ENCODE measurements around the gene SLC38A5. TPM values are rescaled to one million over a fixed set of nuclear protein-coding genes. Genes with fewer than 3 reads are reported as not detected.

SLC38A5 gene
- total RNA-seq, 1 experiment from 2014 or later, result 54.6 TPM

- no peak overlapping the region for H3K27ac ChIP-seq (ENCODE audit: low read depth, low read length)
- TF ChIP-seq, protein P1, sequence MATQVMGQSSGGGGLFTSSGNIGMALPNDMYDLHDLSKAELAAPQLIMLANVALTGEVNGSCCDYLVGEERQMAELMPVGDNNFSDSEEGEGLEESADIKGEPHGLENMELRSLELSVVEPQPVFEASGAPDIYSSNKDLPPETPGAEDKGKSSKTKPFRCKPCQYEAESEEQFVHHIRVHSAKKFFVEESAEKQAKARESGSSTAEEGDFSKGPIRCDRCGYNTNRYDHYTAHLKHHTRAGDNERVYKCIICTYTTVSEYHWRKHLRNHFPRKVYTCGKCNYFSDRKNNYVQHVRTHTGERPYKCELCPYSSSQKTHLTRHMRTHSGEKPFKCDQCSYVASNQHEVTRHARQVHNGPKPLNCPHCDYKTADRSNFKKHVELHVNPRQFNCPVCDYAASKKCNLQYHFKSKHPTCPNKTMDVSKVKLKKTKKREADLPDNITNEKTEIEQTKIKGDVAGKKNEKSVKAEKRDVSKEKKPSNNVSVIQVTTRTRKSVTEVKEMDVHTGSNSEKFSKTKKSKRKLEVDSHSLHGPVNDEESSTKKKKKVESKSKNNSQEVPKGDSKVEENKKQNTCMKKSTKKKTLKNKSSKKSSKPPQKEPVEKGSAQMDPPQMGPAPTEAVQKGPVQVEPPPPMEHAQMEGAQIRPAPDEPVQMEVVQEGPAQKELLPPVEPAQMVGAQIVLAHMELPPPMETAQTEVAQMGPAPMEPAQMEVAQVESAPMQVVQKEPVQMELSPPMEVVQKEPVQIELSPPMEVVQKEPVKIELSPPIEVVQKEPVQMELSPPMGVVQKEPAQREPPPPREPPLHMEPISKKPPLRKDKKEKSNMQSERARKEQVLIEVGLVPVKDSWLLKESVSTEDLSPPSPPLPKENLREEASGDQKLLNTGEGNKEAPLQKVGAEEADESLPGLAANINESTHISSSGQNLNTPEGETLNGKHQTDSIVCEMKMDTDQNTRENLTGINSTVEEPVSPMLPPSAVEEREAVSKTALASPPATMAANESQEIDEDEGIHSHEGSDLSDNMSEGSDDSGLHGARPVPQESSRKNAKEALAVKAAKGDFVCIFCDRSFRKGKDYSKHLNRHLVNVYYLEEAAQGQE (IDR thresholded peaks at IDR 0.05; ENCODE audit: low read depth), result no peak
- TF ChIP-seq CEBPB (IDR thresholded peaks at IDR 0.05; ENCODE audit: low read depth) (no peak), POLR2A (IDR thresholded peaks at IDR 0.05; ENCODE audit: borderline replicate concordance, extremely low read depth, insufficient read depth, insufficient read length) (no peak), SIN3A (IDR thresholded peaks at IDR 0.05; ENCODE audit: low read depth) (no peak), ZNF274 (IDR thresholded peaks at IDR 0.05; ENCODE audit: low read depth, low read length) (no peak), RAD21 (IDR thresholded peaks at IDR 0.05; ENCODE audit: low read depth) (no peak), SRF (IDR thresholded peaks at IDR 0.05; ENCODE audit: low read depth) (no peak)
- TF ChIP-seq, protein P2, sequence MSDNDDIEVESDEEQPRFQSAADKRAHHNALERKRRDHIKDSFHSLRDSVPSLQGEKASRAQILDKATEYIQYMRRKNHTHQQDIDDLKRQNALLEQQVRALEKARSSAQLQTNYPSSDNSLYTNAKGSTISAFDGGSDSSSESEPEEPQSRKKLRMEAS (IDR thresholded peaks at IDR 0.05), result no peak
- no peaks in the 10 kb centered on the region for H4K20me1 ChIP-seq (ENCODE audit: insufficient read depth)
- RAD21 ChIA-PET (ENCODE audit: low non-redundant PET in 1 of 2, low total read pairs in 2 of 2, uncharacterized antibody in 2 of 2, unreplicated experiment in 2 of 2), result no interaction called here
- 0 out of 2 replicates have a peak overlapping the region, but pooled peaks have one; percentile 86 for H3K4me2 ChIP-seq (ENCODE audit: low read length)
- no peak for DNase-seq (ENCODE audit: low read depth, low spot score)
- POLR2A ChIA-PET, result no interaction called here
- intact Hi-C loops (cut with micrococcal nuclease), result loop anchor here (2.0 to 10.0 kb wide), 2 partner anchors 61 to 97 kb away; partner anchors contain the start of genes RBM3 and TBC1D25
- H3K4me3 ChIP-seq (replicated peaks in 1 of 2; ENCODE audit: low read depth in 1 of 2, low read length in 2 of 2), result no peak overlapping the region
- ATAC-seq, result no peak
- peaks cover 41% of the 10 kb centered on the region for H3K79me2 ChIP-seq (ENCODE audit: insufficient read depth, low read length)
- no peak overlapping the region for H2AFZ ChIP-seq (ENCODE audit: low read depth, low read length, poor library complexity, severe bottlenecking)
- H3K4me1 ChIP-seq (ENCODE audit: control insufficient read depth in 1 of 2, insufficient read depth in 2 of 2, low read length in 2 of 2), result peaks cover 5 to 22% of the 10 kb centered on the region in 2 experiments; a peak in 3 of 4 replicates
- CTCF ChIA-PET, result no interaction called here
- H3K9me2 ChIP-seq (ENCODE audit: insufficient read depth), result no peaks in the 10 kb centered on the region
- H3K27me3 ChIP-seq (ENCODE audit: insufficient read depth, low read length), result no peaks in the 10 kb centered on the region
- H3K36me3 ChIP-seq (ENCODE audit: control insufficient read depth in 1 of 2, insufficient read depth in 2 of 2, low read length in 2 of 2), result peaks cover 4 to 9% of the 10 kb centered on the region in 2 experiments; a peak in 2 of 4 replicates
- BruUV-seq (replicated peaks), result no TSS peak
- H3K9me3 ChIP-seq (ENCODE audit: control insufficient read depth in 1 of 2, insufficient read depth in 1 of 2, low read depth in 1 of 2, low read length in 2 of 2), result no peaks in the 10 kb centered on the region
- H3K9ac ChIP-seq (ENCODE audit: low read length), result no peak overlapping the region
Observed at GRCh38 chrX:48477960-48478755, 8.1 kb upstream of the SLC38A5 start.
